PC-3 (cell line): ENCODE results near the gene GABRB3. TPM values are rescaled to one million over a fixed set of nuclear protein-coding genes. Genes with fewer than 3 reads are reported as not detected.

Experiments
- ATAC-seq: fragments of 200-7000 bp; cut with Tn5 transposase; 2 replicates; pipeline ENCODE4 v1.9.1; 2020; ENCODE audit warnings: mild to moderate bottlenecking, moderate library complexity
- BruUV-seq: library from RNA; stranded (reverse); fragments of 400-500 nt; replicated peaks from 2 replicates; lab custom pipeline; 2021; lab: Mats Ljungman, UMichigan
- CTCF ChIA-PET: fragments of 300-600 bp; sonication (Branson Sonifier 250); formaldehyde crosslinking; loops from one replicate; lab custom pipeline; 2022; ENCODE audit warnings: antibody characterized with exemption; lab: Charles Lee
- POLR2A ChIA-PET: fragments of 300-600 bp; sonication (Branson Sonifier 250); formaldehyde crosslinking; loops from one replicate; lab custom pipeline; 2022; ENCODE audit warnings: antibody characterized with exemption; ENCODE audit not compliant: unreplicated experiment; lab: Charles Lee
- DNase-seq: peaks from one replicate; pipeline ENCODE4 v3.0.0-alpha.2; 2015
- H2AFZ ChIP-seq: fragments of 300-600 bp; sonication (generic); 2 replicates; pipeline ENCODE4 v1.6.0; 2016; ENCODE audit warnings: antibody characterized with exemption, low read length
- H3F3A ChIP-seq: fragments of 300-600 bp; sonication (generic); one replicate; pipeline ENCODE4 v1.6.0; 2017; ENCODE audit warnings: antibody characterized with exemption, low read length, control low read depth, mild to moderate bottlenecking; ENCODE audit not compliant: unreplicated experiment
- H3K27ac ChIP-seq: fragments of 300-600 bp; sonication (generic); 2 replicates; pipeline ENCODE4 v1.5.1; 2016; ENCODE audit warnings: mild to moderate bottlenecking, low read length
- H3K27me3 ChIP-seq: fragments of 300-600 bp; sonication (generic); 2 replicates; pipeline ENCODE4 v1.6.1; 2016; ENCODE audit warnings: low read length, mixed read lengths
- H3K36me3 ChIP-seq: fragments of 300-600 bp; sonication (generic); 2 replicates; pipeline ENCODE4 v1.6.1; 2016; ENCODE audit warnings: low read depth, mixed run types, low read length, mixed read lengths
- H3K4me1 ChIP-seq: fragments of 300-600 bp; sonication (generic); 2 replicates; pipeline ENCODE4 v1.5.1; 2016; ENCODE audit warnings: low read length; ENCODE audit not compliant: insufficient read depth
- H3K4me2 ChIP-seq: fragments of 300-600 bp; sonication (generic); 2 replicates; pipeline ENCODE4 v1.6.0; 2016; ENCODE audit warnings: low read length
- H3K4me3 ChIP-seq: fragments of 300-600 bp; sonication (generic); 2 replicates; pipeline ENCODE4 v1.5.1; 2016; ENCODE audit warnings: mild to moderate bottlenecking, low read length, mixed read lengths
- H3K79me2 ChIP-seq: fragments of 300-600 bp; sonication (generic); 2 replicates; pipeline ENCODE4 v1.6.1; 2017; ENCODE audit warnings: low read length, mixed read lengths
- H3K9ac ChIP-seq: fragments of 300-600 bp; sonication (generic); 2 replicates; pipeline ENCODE4 v1.6.0; 2016; ENCODE audit warnings: mild to moderate bottlenecking, low read length
- H3K9me2 ChIP-seq: fragments of 300-600 bp; sonication (generic); replicated peaks from 2 replicates; pipeline ENCODE4 v1.6.1; 2016; ENCODE audit warnings: mixed run types, low read length, mixed read lengths
- H3K9me3 ChIP-seq: fragments of 300-600 bp; sonication (generic); 2 replicates; pipeline ENCODE4 v1.6.1; 2016; ENCODE audit warnings: low read length, mixed read lengths
- H4K20me1 ChIP-seq: fragments of 300-600 bp; sonication (generic); 2 replicates; pipeline ENCODE4 v1.6.1; 2016; ENCODE audit warnings: low read length, mixed read lengths
- CTCF ChIP-seq: fragments of 300-600 bp; sonication (generic); conservative IDR thresholded peaks from 2 replicates; pipeline ENCODE4 v1.5.1; 2017; ENCODE audit warnings: antibody characterized with exemption, low read depth, mild to moderate bottlenecking, low read length
- EZH2 ChIP-seq: fragments of 300-600 bp; sonication (generic); IDR thresholded peaks from one replicate; pipeline ENCODE4 v1.6.1; 2017; ENCODE audit warnings: antibody characterized with exemption, mild to moderate bottlenecking, low read length; ENCODE audit not compliant: unreplicated experiment
- EZH2phosphoT487 ChIP-seq: fragments of 300-600 bp; sonication (generic); IDR thresholded peaks from 2 replicates; pipeline ENCODE4 v1.6.1; 2018; ENCODE audit warnings: mild to moderate bottlenecking, antibody characterized with exemption, low read length, borderline replicate concordance
- intact Hi-C: fragments of 100-400 bp; cut with micrococcal nuclease; formaldehyde crosslinking; loops from 2 replicates; pipeline ENCODE4 v1.9.0; 2023
- total RNA-seq: library from RNA; depleted of rRNA; stranded (reverse); fragments of >200 nt; gene quantifications from 2 replicates; pipeline ENCODE4 v1.2.3, GENCODE V29; 2014

Gene GABRB3
- total RNA-seq, 1 experiment from 2014 or later, result 6.1 TPM

GRCh38 chr15:26673445-26673844 is 99.4 kb downstream of the GABRB3 start:
- H3K4me1 ChIP-seq, result no peaks in the 10 kb centered on the region
- H3K9me3 ChIP-seq, result no peaks in the 10 kb centered on the region
- no peak overlapping the region for H3K9ac ChIP-seq
- no peaks in the 10 kb centered on the region for H3K9me2 ChIP-seq
- no peak for TF ChIP-seq EZH2phosphoT487
- no peak for TF ChIP-seq CTCF
- TF ChIP-seq EZH2, result no peak
- no peaks in the 10 kb centered on the region for H3K79me2 ChIP-seq
- no peak for ATAC-seq
- H3K36me3 ChIP-seq, result no peaks in the 10 kb centered on the region
- no peak overlapping the region for H3K27ac ChIP-seq
- CTCF ChIA-PET, result no interaction called here
- no peaks in the 10 kb centered on the region for H4K20me1 ChIP-seq
- H3K4me3 ChIP-seq, result no peak overlapping the region
- H3K4me2 ChIP-seq, result no peak overlapping the region
- no peak for DNase-seq
- POLR2A ChIA-PET, result no interaction called here
- H2AFZ ChIP-seq, result no peak overlapping the region
- peaks cover 34% of the 10 kb centered on the region for H3K27me3 ChIP-seq
- intact Hi-C loops, result no loop called here
- no peaks in the 10 kb centered on the region for H3F3A ChIP-seq
- BruUV-seq, result no TSS peak

- Histone ChIP-seq H3K79me2 (no peaks in the 10 kb centered on the region), H3K36me3 (no peaks in the 10 kb centered on the region), H3K9ac (no peak overlapping the region), H3F3A (no peaks in the 10 kb centered on the region), H3K9me3 (no peaks in the 10 kb centered on the region), H3K27me3 (peaks cover 34% of the 10 kb centered on the region), H3K4me2 (no peak overlapping the region), H3K27ac (no peak overlapping the region), H4K20me1 (no peaks in the 10 kb centered on the region), H3K4me1 (no peaks in the 10 kb centered on the region), H3K9me2 (no peaks in the 10 kb centered on the region), H3K4me3 (no peak overlapping the region), H2AFZ (no peak overlapping the region)
- DNase-seq (no peak), ATAC-seq (no peak)
- CTCF ChIA-PET, result no interaction called here
- BruUV-seq, result no TSS peak
- POLR2A ChIA-PET, result no interaction called here
- TF ChIP-seq EZH2, result no peak
- no peak for TF ChIP-seq EZH2phosphoT487
- TF ChIP-seq CTCF, result no peak
- intact Hi-C loops, result no loop called here
Observed at GRCh38 chr15:26670116-26670515, 102.8 kb downstream of the GABRB3 start.

- intact Hi-C loops, result no loop called here
- H2AFZ ChIP-seq, result no peak overlapping the region
- H4K20me1 ChIP-seq, result no peaks in the 10 kb centered on the region
- no peaks in the 10 kb centered on the region for H3F3A ChIP-seq
- no peaks in the 10 kb centered on the region for H3K36me3 ChIP-seq
- DNase-seq, result no peak
- no peaks in the 10 kb centered on the region for H3K79me2 ChIP-seq
- no peak overlapping the region for H3K4me2 ChIP-seq
- ChIA-PET CTCF (no interaction called here), POLR2A (no interaction called here)
- no peak for TF ChIP-seq CTCF
- TF ChIP-seq EZH2, result no peak
- no peak for TF ChIP-seq EZH2phosphoT487
- no peak overlapping the region for H3K9ac ChIP-seq
- H3K27me3 ChIP-seq, result peaks cover 13% of the 10 kb centered on the region; the same call in 1 of the 2 replicates
- no TSS peak for BruUV-seq
- no peaks in the 10 kb centered on the region for H3K4me1 ChIP-seq
- no peaks in the 10 kb centered on the region for H3K9me2 ChIP-seq
- H3K9me3 ChIP-seq, result no peaks in the 10 kb centered on the region
- no peak for ATAC-seq
- H3K27ac ChIP-seq, result no peak overlapping the region
- H3K4me3 ChIP-seq, result no peak overlapping the region
Observed at GRCh38 chr15:26667222-26667988, 105.5 kb downstream of the GABRB3 start.
